Posterior cingulate gyrus (tissue), 11 donors: Measurements from ENCODE around the gene ZNRF1.
A peak's percentile ranks its signal among the peaks of the same experiment; 100 is the strongest.
"Not testable (repeated sequence)": the region's sequence is repeated elsewhere in the genome, so short reads cannot be mapped to it uniquely, and the experiment has no call there.

ENCODE experiments used
- DNase-seq, 10 donors: peaks; one replicate each; pipeline versions ENCODE4 v3.0.0 to v3.0.0-alpha.2; 2020 to 2021; ENCODE audit warnings: mixed read lengths in 3 of 10
- intact Hi-C: fragments of 100-400 bp; cut with DNase I; formaldehyde crosslinking; loops from one replicate; pipeline ENCODE4 v1.15.1; 2023

The ZNRF1 gene

DNA sequence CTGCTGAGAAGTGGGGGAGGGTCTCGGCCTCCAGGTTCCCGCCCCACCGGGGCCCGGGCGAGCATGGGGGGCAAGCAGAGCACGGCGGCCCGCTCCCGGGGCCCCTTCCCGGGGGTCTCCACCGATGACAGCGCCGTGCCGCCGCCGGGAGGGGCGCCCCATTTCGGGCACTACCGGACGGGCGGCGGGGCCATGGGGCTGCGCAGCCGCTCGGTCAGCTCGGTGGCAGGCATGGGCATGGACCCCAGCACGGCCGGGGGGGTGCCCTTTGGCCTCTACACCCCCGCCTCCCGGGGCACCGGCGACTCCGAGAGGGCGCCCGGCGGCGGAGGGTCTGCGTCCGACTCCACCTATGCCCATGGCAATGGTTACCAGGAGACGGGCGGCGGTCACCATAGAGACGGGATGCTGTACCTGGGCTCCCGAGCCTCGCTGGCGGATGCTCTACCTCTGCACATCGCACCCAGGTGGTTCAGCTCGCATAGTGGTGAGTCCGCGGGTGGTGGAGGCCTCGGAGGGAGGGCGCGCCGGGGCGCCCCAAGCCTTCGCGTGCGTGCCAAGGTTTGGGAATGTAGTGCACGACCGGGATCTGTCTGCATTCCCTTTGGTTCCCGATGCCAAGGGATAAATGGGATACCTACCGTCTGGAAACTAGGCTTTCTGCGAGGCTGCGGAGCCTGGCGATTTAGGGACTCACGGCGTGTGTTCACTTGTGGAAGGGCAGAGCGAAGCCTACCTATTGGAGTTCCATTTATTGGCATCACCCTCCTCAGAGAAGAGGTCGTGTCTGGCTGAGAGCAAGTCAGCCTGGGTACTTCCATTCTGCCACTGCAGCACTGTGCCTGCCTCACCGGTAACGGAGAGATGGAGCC is 1.0 kb downstream of the ZNRF1 start:
- DNase-seq = peak in 8 of 10 donors; percentile 28 to 91 (median 38)
- intact Hi-C loops = loop anchor here (10.0 kb wide), 1 partner anchor 295 kb away; the partner anchor contains the start of gene MLKL

GRCh38 chr16:75000481-75001081 is 1.8 kb downstream of the ZNRF1 start:
- intact Hi-C loops = no loop called here
- peak in 5 of 10 donors; percentile 16 to 87 (median 20) for DNase-seq

- intact Hi-C loops = no loop called here
- no peak for DNase-seq
Observed at GRCh38 chr16:75002474-75002873, 3.6 kb downstream of the ZNRF1 start.

- no peak for DNase-seq
- intact Hi-C loops = no loop called here
Observed at GRCh38 chr16:75003931-75004330, 5.1 kb downstream of the ZNRF1 start.

DNA sequence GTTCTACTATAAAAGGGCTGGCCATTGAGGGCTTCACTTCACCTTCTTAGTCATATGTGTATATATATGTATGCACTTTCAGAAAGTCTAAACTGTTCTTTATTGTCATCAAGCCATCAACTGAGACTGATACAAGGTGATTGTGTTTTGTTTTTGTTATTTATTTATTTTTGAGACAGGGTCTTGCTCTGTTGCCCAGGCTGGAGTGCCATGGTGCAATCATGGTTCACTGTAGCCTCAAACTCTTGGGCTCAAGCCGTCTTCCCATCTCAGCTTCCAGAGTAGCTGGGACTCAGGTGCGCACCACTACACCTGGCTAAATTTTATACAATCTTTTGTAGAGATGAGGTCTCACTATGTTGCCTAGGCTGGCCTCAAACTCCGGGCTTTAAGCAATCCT is 5.6 kb downstream of the ZNRF1 start:
- DNase-seq = peak in 1 of 10 donors; percentile 30
- intact Hi-C loops = no loop called here

DNA sequence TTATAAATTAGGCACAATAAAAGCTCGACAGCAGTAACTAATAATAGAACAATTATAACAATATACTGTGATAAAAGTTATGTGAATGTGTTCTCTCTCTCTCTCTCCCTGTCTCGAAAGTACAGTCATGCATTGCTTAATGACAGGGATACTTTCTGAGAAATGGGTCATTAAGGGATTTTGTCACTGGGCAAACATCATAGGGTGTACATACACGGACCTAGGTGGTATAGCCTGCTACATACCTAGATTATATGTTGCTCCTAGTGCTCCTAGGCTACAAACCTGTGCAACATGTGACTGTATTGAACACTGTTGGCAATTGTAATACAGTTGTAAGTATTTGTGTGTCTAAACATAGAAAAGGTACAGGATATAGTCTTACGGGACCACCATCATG is 6.9 kb downstream of the ZNRF1 start:
- DNase-seq = no peak
- intact Hi-C loops = no loop called here

DNA sequence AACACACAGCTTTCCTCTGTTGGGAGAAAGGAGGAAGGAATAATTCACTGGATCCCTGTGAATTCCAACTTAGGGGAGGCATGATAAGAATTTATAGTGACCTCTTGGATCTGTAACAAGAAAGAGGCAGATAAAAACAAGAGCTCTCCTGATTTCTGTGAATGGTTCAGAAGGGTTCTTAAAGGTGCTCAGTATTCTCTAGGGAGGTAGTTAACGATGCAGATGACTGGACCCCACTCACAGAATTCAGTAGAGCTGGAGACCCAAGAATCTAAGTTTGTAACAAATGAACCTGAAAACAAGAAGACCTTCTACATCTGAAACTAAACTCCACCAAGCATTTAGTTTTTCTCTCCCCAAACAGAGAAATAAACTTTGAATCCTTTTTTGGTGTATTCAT is 8.6 kb downstream of the ZNRF1 start:
- DNase-seq = no peak
- intact Hi-C loops = no loop called here

- no peak for DNase-seq
- intact Hi-C loops = no loop called here
Observed at GRCh38 chr16:75010427-75010826, 11.6 kb downstream of the ZNRF1 start.

DNA sequence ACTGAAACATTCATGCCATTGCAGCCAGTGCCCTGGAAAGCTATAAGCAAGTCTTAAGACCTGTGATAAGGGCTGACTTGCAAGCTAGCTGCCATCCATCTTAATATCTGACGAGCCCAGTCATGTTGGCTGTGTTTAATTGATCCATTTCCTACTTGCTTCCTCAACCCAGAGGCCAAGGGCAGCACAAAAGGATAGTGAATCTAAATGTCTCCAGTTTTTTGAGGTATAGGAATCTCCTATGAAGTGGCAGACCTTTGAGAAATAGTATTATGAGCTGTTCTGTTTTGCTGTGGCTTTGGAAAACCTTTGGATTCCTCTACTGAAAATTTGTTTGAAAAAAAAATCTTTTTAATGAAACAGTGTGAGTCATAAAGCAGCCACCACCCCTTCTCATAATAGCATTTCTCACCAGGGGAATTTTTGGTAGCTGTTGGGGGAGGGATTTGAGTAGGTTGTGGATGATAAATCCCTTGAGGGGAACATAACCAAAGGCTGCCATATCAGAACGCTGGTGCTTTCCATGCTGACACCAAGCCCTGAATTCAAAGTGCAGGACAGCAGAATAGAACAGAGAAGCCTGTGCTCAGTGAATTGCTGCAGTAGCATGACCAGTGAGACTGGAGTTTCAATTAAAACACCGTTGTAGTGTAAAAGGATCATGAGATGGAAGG is 12.9 kb downstream of the ZNRF1 start:
- intact Hi-C loops = no loop called here
- peak in 2 of 10 donors; percentile 10 to 50 for DNase-seq

GRCh38 chr16:75012380-75013081 is 13.7 kb downstream of the ZNRF1 start:
- DNase-seq = no peak
- intact Hi-C loops = no loop called here

- DNase-seq, intact Hi-C loops: not testable (repeated sequence)
Observed at GRCh38 chr16:75013123-75013522, 14.3 kb downstream of the ZNRF1 start.

- intact Hi-C loops = no loop called here
Observed at GRCh38 chr16:75014318-75014717, 15.5 kb downstream of the ZNRF1 start.

DNA sequence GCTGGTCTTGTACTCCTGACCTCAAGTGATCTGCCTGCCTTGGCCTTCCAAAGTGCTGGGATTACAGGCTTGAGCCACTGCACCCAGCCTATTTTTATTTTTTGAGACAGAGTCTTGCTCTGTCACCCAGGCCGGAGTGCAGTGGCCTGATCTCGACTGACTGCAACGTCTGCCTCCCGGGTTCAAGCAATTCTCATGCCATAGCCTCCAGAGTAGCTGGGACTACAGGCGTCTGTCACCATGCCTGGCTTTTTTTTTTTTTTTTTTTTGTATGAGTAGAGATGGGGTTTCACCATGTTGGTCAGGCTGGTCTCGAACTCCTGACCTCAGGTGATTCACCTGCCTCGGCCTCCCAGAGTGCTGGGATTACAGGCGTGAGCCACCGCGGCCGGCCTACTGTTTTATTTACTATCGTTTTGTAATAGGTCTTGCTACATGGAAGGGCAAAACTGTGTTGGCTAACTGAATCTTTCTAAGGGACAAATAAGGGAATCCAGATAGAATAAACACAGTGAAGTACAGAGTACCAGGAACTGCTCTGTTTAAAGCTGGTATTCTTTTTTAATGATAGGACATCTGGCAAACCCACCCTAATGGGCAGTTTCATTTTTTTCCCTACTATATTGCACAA is 17.7 kb downstream of the ZNRF1 start:
- intact Hi-C loops = not testable (repeated sequence)

More at GRCh38 chr16:75014318-75014717, 15.5 kb downstream of the ZNRF1 start:
- no peak for DNase-seq

DNA sequence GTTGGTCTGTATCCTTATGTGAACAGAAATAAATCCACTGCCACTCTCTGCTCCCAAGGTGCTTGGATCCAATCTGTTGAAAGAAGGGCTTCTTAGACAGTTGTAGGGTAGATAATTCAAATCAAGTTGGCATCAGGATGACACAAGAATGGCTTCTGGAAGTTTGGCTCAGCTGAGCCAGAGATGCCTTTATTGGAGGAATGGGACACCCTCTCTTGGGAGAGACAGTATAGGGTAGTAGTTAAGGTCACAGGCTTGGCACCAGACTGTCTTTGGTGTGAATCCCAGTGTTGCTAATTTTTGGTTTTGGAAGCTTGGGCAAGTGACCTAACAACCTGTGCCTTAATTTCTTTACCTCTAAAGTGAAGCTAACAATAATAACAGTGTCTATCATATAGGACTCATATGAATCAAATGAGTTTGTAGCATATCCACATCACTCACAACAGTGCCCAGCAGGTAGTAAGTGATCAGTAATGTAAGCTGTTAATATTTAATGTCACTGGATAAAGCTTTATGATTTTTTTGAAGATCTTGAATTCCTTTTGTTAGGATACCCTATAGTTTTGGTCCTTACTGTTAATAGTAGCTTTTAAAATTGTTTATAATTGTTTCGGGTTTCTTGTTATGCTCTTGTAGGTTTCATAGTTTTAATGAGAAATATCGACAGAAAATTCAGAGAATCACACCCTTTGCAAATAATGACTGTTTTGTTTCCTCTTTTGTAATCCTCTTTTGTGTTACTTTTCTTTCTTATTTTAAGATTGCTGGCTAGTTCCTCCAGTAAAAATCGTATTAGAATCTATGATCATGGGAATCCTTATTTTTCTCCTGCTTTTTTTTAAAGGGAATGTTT is 19.1 kb downstream of the ZNRF1 start:
- intact Hi-C loops = no loop called here

More for the DNA sequence above, 17.7 kb downstream of the ZNRF1 start:
- DNase-seq = peak in 1 of 10 donors; percentile 27

DNA sequence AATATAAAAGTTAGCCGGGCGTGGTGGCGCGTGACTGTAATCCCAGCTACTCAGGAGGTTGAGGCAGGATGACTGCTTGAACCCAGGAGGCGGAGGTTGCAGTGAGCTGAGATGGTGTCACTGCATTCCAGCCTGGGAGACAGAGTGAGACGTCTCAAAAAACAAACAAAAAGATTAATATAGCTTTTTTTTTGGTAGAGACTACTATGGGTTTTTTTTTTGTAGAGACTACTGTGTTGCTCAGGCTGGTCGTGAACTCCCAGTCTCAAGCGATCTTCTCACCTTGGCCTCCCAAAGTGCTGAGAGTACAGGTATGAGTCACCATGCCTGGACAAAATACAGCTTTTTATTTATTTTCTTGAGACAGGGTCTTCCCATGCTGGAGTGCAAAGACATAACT is 20.2 kb downstream of the ZNRF1 start:
- intact Hi-C loops = no loop called here
- peak in 1 of 10 donors; percentile 31 for DNase-seq

More for the DNA sequence above, 19.1 kb downstream of the ZNRF1 start:
- DNase-seq = no peak

- DNase-seq = no peak
- intact Hi-C loops = no loop called here
Observed at GRCh38 chr16:75019586-75019985, 20.8 kb downstream of the ZNRF1 start.

- intact Hi-C loops = no loop called here
- DNase-seq = no peak
Observed at GRCh38 chr16:75021410-75021809, 22.6 kb downstream of the ZNRF1 start.

- intact Hi-C loops = no loop called here
- DNase-seq = peak in 1 of 10 donors; percentile 11
Observed at GRCh38 chr16:75022567-75022966, 23.7 kb downstream of the ZNRF1 start.

DNA sequence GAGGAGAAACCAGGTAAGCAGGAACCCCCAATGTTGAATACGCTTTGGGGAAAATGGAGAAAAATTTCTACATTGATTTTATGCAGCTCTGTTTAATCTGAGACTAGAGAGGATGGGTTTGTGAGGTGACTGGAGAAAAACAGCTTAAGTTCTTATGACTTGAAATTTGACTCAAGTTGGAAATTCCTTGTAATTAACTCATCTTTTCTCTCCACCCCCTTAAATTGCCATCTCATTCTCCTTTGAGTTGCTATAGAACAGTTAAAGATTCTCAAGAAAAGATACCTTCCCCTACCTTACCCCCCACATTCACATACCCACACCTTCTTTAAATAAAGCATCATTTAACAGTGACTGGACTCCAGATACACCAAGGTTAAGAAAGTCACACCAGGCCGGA is 24.2 kb downstream of the ZNRF1 start:
- intact Hi-C loops = no loop called here
- no peak for DNase-seq
